AML-193 (cell line): ENCODE results near the gene FHL3.
"Not testable (repeated sequence)": the region's sequence is repeated elsewhere in the genome, so short reads cannot be mapped to it uniquely, and the experiment has no call there.

ENCODE experiments used
- DNase-seq, 2 experiments: peaks; one replicate each; lab custom pipeline; 2025; lab: John Stamatoyannopoulos, UW

Gene FHL3

DNA sequence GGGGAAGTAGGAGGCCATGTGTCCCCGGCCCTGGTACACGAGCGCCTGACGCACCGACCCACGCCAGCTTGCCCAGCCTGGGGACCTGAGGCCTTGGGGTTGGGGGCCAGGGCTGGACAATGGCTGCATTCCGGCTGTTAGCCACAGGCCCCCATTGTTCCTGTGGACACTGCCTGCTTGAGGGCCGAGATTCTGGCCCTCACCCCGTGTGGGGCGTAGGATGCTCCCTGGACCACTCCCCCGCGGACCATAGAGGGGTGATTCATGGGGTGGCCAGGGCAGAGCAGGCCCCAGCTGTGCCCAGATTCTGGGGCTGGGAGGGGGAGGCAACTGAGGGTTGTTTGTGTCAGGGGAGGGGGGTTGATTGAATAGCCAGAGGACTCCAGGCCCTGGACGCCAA, 29.6 kb upstream of the FHL3 start:
- no peak for DNase-seq

DNA sequence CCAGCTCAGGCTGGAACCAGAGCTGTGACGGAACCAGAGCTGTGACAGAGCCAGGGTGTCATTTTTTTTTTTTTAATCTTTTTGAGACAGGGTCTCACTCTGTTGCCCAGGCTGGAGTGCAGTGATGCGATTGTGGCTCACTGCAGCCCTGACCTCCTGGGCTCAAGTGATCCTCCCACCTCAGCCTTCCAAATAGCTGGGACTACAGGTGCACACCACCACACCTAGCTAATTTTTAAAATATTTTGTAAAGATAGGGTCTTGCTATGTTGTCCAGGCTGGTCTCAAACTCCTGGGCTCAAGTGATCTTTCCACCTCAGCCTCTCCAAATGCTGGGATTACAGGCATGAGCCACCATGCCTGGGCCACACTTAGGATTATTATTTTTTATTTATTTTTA, 27.7 kb upstream of the FHL3 start:
- DNase-seq = not testable (repeated sequence)

DNA sequence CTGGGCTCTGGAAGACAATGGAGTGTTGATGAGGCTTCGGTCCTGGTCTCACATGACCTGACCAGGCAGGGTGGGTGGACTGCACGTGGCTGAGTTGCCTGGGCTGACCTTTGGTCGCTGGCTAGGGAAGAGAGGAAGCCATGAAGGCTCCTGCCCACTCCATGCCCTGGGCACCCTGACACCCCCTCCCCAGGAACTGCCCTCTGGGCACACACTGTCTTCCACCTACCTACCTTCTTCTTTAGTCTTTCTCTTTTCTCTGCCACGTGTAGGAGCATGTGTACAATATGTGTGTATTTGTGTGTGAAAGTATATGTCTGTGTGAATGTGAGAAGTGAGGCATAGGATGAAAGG, 26.2 kb upstream of the FHL3 start:
- no peak for DNase-seq

DNA sequence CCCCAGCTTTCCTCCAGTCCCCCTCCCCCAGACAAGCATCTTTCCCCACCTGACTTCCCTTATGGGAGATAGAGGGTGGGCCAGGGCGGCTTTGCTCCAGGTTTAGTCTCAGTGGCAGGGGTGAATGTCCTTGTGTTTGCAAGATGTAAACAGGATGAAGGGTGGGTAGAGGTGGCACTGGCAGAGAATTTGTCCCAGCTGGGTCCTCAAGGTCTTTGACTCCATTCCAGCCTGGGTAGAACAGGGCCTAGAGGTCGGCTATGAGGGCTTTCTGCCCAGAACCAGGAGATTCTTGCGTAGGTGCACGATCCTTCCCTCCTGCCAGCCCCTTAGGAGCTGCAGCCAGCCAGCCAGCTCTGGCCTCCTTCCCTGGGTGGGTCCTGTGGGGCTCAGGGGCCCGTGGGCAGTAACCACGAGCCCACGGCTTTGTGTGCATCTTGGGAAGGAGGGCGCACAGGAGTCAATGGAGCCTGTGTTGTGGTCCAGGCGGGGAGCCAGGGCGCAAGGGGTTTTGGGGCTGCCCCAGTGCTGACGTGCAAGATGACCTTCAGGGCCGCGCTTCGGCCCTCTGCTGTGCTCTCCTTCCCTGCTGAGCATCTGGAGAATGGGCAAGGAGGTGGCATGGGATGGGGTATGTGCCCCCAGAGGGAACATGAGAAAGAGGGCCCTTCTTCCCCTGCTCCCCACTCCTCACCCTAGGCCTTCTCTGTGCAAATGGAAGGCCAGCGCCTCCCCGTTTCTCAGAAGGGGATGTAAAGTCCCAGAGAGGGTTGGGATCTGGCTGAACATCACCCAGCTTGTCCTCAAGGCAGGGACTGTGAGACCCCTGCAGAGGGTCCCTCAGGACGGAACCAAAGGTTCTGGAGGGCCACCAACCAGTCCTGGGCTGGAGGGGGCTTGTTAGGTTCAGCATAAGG, 25.5 kb upstream of the FHL3 start:
- no peak for DNase-seq

DNA sequence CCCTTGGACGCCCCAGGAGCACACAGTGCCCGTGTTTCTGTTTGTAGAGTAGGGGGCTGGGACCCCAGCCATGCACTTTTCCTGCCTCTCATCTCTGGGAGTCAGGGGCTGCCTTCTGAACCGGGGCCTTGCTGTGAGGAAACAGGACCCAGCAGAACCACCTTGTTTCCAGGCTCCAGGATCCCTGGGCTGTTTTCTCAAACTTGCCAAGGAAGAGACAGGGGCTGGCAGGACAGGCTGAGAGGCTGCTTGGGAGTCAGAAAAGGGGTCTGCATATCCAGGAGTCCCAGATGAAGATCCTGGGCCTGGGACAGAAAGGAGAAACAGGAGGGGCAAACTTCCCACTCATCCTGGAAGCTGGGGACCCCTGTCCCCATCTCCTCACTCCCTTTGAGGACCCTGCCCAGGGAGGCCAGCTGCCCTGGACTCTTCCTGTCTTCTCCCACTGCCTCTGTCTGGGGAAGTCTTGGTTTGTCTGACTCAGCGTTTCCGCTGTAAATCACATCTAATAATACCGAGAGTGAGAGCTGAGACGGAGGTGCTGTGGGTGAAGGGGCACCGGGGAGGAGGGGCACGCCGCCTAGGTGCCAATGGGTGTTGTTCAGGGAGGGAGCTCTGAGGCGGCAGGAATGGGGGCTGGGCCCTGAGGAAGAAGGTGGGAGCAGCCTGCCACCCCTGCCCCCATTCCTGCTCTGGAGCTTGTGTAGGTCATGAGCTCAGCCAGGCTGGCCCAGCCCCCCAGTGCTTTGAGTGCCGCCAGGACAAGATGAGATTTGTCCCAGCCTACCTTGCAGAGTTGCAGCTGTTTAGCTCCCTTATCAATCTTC, 24.6 kb upstream of the FHL3 start:
- no peak for DNase-seq

DNA sequence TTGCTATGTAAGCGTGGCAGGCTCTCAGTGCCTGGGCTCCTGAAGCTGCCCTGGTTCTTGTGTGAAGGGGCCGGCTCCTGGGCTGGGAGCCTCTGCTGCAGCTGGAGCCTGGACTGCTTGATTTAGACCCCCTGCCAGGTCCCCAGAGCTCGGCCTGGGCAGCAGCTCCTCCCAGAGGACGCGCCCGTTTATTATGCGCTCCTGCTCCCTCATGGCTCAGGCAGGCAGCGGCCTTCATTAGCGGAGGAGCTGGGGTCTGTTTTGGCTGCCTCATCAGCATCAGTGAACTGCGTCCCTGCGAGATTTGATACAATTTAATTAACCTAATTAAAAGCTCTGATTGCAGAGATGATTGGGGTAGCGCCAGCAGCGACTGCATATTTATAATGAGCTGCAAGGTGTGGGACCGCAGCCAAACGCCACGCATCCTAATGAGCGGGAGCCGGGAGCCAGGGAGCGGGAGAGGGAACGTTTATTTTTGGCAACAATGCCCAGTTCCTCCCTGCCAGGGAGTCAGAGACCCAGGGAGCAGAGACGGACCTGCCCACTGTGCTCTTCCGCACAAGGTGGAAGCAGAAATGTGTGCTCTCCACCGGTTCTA, 23.9 kb upstream of the FHL3 start:
- no peak for DNase-seq

DNA sequence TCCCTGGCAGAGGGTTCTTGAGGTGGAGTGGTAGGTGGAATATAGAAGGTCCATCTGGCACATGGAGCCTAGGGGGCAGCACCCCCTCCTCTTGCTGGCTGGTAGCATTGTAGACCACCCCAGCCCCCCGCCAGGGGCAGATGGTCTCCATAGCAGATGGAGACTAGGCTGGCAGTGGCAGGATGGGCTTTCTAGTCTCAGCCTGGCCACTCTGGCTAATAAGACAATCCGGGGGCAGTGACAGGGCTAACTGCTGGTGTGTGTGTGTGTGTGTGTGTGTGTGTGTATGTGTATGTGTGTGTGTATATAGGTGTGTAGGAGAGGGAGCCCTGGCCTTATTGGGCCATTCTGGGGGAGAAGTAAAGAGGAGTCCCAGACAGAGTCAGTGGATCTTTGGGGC, 23.4 kb upstream of the FHL3 start:
- no peak for DNase-seq

DNA sequence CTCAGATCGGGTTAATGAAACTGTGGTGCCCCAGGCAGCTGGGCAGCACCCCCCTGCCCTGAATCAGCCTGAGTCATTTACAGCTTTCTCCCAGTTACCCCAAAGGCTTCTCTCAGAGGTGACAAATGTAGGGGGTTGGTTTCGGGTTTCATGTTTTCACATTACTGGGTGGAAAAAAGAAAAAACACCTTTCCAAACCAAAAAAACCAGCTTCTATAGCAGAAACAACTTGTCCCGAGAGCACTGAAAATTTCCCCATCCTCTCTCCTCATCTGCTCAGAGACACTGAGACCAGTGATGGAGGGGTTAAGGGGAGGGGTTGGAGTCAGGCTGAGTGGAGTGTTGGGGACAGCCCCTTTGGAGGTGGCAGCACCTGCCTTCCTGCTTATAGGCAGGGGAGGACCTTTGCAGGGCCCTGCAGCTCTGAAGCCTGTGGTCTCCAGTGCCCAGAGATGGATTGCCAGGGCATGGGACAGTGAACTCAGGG, 22.8 kb upstream of the FHL3 start:
- DNase-seq = no peak

DNA sequence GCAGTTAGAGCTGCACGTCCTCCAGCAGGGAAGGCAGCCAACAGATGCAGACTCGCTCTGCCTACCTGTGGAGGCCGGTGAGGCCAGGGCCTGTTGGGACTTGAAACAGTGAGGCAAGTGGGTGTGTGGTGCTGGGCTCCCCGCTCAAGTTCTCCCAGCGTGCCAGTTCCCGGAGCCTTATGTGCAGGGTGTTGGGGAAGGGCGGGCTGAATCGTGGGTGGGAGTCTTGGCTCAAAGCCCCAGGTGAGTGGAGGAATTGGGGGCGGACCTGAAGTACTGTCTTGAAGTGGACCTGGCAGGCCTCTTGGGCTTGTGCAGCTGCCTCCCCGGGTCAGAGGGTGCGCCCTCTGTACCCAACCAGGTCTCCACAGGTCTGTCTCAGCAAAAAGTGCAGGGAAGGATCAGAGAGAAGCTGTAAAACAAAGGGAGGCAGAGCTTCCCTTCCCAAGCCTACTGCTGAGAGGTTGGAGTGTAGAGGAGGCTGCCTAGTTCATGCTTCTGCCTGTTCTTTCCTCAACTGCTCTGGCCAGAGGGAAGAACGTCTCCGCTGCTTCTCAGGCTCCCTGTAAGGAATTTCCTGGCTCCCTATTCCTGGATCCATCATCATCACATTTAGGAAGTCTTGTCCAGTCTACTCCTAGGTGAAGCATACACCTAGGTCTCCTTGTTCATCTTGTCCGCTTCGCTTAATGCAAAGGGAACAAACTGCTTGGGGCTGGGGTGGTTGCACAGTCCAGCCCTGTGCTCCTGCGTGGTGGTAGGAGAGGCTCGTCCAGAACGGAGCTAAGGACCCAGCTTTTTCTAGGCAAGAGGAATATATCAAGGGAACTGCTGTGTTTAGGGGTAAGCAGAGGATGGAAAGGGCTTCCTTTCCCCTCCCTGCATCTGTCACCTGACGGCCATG, 22.1 kb upstream of the FHL3 start:
- DNase-seq = no peak

DNA sequence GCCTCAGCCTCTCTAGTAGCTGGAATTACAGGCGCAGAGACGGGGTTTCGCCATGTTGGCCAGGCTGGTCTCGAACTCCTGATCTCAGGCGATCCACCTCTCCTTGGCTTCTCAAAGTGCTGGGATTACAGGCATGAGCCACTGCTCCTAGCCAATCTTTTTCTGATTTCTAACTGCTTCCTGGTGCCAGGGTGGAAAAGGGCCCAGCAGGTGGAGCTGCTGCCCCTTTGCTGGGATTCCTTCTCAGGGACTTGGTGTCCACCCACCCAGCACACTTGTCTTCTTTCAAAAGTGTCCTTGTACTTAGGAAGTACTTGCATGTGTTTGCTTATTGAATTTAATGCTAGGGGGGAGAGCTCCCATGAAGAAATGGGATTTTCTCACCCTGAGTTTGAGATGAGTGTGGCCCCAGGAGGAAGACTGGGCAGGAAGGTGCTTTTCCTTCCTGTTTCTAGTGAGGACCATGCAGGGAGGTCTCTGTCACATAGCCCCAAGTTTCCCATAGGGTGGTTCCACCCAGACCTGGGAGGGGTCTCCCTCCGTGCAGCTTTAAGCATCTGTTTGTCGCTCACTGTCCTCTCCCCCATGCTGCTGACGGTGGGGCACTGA, 21.4 kb upstream of the FHL3 start:
- DNase-seq = peak; percentile 16 to 37

DNA sequence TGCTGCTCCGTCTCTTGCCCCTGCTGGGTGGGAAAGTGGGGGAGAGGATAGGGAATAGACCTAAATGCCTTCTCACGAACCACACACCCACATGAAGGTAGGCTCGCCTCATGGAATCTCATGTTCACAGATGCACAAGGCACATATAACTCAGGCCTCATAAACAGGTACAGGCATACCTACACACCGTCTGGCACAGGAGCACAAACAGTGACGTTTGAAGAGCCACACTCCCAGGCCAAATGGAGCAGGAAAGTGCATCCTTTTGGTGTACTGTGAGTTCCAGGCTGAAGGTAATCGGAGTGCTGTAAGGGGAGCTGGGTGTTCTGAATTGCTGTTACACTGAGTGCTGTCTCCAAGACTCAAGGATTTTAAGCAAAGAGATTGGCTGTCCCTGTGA, 20.4 kb upstream of the FHL3 start:
- DNase-seq = no peak

DNA sequence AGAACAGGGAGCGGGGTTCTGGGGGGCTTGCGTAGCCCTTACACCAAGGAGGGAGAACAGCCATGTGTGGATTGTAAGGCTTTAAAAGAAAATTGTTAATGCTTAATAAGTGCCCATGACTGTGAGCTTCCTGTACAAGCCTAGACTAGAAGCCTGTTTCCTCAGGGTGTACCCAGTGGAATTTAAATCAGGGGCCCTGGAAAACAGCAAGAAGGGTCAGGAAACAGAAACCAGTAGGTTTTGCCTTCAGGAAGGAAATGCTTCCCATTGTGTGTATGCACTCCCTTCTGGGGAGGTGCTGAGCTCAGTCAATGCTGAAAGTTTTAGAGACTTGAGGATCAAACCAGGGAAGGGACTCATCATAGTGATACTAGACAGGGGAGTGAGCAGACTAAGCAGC, 19.9 kb upstream of the FHL3 start:
- no peak for DNase-seq

DNA sequence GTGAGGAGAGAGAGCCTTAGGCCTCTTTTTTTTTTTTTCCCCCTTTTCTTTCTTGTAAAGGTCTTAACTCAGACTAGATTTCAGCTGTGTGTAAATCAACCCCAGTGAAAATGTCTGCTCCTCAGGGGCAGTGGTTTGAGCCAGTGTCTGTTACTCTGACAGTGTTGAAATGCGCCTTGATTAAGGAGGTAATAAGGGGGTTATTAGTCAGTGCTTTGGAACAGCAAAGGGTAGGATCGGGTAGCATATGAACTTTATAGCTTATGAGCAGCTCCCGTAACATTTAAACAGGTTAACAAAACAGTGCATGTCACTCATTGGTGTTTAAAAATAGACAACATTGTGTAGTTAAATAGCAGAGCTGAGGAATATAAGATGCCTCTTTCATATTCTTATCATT, 17.5 kb upstream of the FHL3 start:
- no peak for DNase-seq

DNA sequence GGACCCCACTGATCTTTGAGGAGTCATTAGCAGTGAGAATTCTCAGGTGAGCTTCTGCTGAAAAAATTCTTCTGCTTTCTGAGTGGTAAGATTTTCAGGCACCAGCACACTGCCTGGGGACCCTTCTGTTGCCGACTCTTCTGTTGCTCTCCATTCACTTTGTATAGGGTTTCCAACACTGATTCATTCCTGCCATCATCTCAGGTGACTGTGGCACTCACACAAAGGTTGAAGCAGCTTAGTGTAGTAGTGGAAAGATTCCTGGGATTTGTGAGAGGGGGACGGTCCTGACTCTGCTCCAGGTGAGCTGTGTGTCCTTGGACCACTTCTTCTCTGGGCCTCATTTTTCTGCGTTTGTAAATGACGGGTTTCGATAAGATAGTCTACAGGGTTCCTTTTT, 16.7 kb upstream of the FHL3 start:
- DNase-seq = no peak

DNA sequence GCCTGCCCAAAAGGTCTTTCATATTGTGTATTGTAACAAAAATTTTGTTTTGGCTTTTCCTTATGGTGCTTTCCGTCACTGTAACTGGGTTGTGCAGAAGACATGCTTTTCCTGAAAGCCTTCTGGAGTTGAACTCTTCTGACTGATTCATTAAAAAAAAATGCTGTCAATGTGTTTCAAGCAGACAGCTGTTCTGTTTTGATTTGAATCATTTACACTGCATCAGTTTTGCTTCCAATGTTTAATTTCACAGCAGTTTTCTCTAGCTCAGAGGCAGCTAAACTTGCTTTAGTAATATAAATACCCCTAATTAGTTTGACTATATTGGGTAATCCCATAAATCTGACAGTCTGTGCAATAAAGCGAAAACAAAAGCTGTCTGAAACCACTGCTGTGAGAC, 15.1 kb upstream of the FHL3 start:
- DNase-seq = no peak

DNA sequence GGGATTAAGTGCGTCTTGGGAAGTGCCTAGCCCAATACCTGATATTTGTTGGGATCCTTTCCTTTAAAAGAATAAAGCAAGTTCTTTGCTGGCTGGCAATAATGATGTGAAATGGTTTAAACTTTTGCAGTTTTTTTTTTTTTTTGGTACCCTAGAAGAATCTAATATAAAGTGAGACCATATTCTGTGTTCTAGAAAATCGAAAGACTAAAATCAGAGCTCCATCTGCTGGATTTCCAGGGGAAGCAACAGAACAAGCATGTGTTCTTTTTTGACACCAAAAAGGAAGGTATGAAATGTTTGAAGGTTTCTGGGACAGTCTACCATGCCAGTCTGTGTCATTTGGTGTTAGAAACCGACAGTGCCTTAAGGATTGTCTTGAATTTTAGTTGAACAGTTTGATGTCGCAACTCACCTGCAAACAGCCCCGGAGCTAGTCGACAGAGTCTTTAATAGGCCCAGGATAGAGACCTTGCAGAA, 13.6 kb upstream of the FHL3 start:
- DNase-seq = peak; percentile 63 to 75

DNA sequence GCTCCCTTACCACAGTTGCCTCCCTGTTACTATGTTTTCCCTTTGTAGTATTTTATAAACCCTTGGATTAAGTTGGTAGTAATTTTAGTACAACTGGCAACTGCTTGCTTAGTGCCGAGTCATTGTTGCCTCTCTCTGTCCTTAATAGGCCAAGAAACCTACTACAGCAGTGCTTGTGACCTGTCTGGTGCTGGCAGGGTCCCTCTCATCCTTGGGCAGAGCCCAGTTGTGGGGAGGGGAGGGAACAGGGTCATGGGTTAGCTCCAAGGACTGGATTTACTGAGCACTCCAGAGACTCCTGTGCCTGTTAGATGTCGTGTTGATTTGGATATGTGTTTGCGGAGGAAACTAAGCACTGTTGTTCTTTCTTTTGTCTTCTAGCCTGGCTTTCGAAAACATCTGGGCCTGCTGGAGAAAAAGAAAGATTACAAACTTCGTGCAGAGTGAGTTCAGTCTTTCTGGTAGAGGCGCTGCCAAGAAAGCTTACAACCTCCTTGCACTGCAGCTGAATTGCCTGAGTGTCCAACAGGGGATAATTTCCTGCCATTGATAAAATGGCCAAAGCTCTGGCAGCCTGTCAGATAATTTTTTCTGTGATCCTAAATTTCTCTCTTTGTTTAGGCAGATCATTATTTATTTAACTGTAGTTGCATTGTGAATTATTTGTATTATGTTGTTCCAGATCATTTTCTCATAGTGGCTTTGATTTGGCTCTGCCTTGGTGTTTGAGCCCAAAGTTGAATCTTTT, 10.8 kb upstream of the FHL3 start:
- DNase-seq = no peak

DNA sequence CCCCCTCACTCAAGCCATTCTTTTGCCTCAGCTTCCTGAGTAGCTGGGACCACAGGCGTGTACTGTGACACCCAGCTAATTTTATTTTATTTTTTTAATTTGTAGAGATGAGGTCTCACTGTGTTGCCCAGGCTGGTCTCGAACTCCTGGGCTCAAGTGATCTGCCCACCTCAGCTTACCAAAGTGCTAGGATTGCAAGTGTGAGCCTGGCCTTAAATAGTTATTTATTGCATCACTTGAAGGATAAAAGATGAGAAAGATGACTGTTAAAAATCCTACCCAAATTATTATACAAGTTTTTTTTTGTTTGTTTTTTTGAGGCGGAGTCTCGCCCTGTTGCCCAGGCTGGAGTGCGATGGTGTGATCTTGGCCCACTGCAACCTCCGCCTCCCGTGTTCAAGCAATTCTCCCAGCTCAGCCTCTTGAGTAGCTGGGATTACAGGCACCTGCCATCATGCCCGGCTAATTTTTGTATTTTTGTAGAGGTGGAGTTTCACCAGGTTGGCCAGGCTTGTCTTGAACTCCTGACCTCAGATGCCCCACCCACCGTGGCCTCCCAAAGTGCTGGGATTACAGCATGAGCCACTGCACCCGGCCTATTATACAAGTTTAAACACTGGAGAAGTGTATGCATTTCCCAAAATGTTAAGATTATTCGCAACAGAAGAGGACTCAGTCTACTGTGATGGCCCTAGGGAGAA, 9.6 kb upstream of the FHL3 start:
- no peak for DNase-seq

DNA sequence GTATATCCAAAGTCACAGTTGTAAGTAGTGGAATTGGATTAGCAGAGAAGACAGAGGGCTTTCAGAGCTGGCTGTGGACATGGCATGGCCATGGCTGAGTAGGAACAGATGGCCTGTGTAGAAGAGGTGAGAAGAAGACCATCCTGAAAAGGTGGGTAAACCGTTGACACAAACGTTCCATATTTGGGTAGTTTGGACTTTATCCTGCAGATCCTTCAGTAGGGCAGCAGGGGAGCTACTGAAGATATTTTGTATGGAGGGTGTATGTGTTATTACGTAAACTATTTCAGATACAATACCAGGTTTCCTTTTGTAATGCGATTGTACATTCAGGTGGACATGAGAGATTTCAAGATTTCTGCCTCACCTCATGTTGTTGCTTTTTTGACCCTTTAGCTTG, 8.9 kb upstream of the FHL3 start:
- peak; percentile 24 to 51 for DNase-seq

DNA sequence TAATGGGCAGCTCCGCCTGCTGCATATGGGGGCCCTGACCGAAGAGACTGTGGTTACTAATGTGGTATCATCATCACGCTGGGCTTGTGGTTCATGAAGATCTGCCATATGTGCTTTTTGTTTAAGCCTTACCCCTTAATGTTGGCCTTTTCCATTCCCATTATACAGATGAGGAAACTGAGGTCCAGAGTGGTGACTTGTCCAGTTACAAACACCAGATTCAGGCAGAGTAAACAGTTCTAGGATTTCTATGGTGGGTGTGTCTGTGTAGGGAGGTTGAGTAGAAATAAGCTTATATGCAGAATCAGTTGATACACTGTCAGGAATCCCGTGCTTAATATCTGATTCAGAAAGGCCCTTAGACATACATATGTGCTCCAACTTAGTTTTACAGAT, 7.9 kb upstream of the FHL3 start:
- no peak for DNase-seq
